Measurements from ENCODE around the gene EFNA5. TPM values are rescaled to one million over a fixed set of nuclear protein-coding genes. Genes with fewer than 3 reads are reported as not detected.

EFNA5 gene
- total and polyA plus RNA-seq, 8 donors = 0.29 to 187 (median 3.1) TPM

GRCh38 chr5:107439832-107440231 lies 230.9 kb downstream of the EFNA5 start:
- TF ChIP-seq EP300 (IDR thresholded peaks at IDR 0.05) (no peak), POLR2AphosphoS5 (IDR thresholded peaks at IDR 0.05) (no peak), CTCF (IDR thresholded peaks at IDR 0.05) (no peak), POLR2A (IDR thresholded peaks at IDR 0.05) (no peak)
- no peaks in the 10 kb centered on the region for H3K36me3 ChIP-seq
- intact Hi-C loops (cut with DNase I; ENCODE audit: low total_unique reads) = no loop called here
- no peak overlapping the region for H3K27ac ChIP-seq
- H3K4me3 ChIP-seq = no peak overlapping the region
- H3K27me3 ChIP-seq = no peaks in the 10 kb centered on the region
- no peak for DNase-seq
- H3K9me3 ChIP-seq = peaks cover 0 to 11% (median 5%) of the 10 kb centered on the region in 4 donors
- WGBS, 5 donors = 61 to 83% (median 70%) methylated on average over 2 of the region's 2 CpGs
- H3K4me1 ChIP-seq = peaks cover 0 to 7% (median 3%) of the 10 kb centered on the region in 4 donors

DNA sequence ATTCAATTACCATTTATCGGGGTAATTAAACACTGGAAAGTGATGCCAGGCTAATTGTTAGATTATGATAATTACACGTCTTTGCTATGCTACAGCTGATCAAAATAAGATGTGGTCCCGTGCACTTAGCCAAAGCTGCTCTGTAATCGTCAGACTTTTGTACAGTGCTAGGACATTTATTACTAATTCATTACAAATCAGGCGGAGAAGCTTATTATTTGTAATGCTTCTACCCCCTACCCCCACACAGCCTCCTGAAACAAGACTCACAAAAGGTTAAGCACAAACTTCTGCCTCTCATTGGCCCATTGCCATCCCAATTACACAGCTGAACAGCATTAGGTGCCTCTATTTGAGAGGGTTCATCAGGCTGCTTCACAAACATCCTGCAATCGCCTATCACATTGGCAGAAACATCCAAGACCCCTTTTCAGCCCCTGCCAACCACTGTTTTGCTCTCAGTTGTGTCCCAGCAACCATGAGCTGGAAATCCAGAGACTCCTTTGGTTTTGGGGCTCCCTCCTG lies 232.7 kb downstream of the EFNA5 start:
- no peak overlapping the region for H3K4me3 ChIP-seq
- TF ChIP-seq POLR2A (IDR thresholded peaks at IDR 0.05) (no peak), CTCF (IDR thresholded peaks at IDR 0.05) (no peak), EP300 (IDR thresholded peaks at IDR 0.05) (no peak), POLR2AphosphoS5 (IDR thresholded peaks at IDR 0.05) (no peak)
- WGBS, 5 donors = 84 to 92% (median 86%) methylated on average over 6 of the region's 6 CpGs
- intact Hi-C loops (cut with DNase I; ENCODE audit: low total_unique reads) = no loop called here
- no peak for DNase-seq
- no peak overlapping the region for H3K27ac ChIP-seq
- H3K4me1 ChIP-seq = peaks cover 0 to 7% (median 3%) of the 10 kb centered on the region in 4 donors
- H3K9me3 ChIP-seq = peaks cover 0 to 11% (median 5%) of the 10 kb centered on the region in 4 donors
- no peaks in the 10 kb centered on the region for H3K27me3 ChIP-seq
- H3K36me3 ChIP-seq = no peaks in the 10 kb centered on the region

GRCh38 chr5:107437154-107437553 lies 233.6 kb downstream of the EFNA5 start:
- peaks cover 0 to 11% (median 5%) of the 10 kb centered on the region in 4 donors for H3K9me3 ChIP-seq
- intact Hi-C loops (cut with DNase I; ENCODE audit: low total_unique reads) = no loop called here
- no peaks in the 10 kb centered on the region for H3K27me3 ChIP-seq
- 86 to 91% (median 89%) methylated on average over 3 of the region's 3 CpGs for WGBS, 5 donors
- no peak overlapping the region for H3K27ac ChIP-seq
- H3K4me3 ChIP-seq = no peak overlapping the region
- H3K36me3 ChIP-seq = no peaks in the 10 kb centered on the region
- TF ChIP-seq EP300 (IDR thresholded peaks at IDR 0.05) = no peak
- no peak for TF ChIP-seq CTCF (IDR thresholded peaks at IDR 0.05)
- no peak for TF ChIP-seq POLR2AphosphoS5 (IDR thresholded peaks at IDR 0.05)
- no peak for TF ChIP-seq POLR2A (IDR thresholded peaks at IDR 0.05)
- peaks cover 0 to 8% (median 3%) of the 10 kb centered on the region in 4 donors for H3K4me1 ChIP-seq
- DNase-seq = no peak

GRCh38 chr5:107436201-107436600 lies 234.5 kb downstream of the EFNA5 start:
- H3K4me1 ChIP-seq = peaks cover 0 to 13% (median 3%) of the 10 kb centered on the region in 4 donors
- intact Hi-C loops (cut with DNase I; ENCODE audit: low total_unique reads) = no loop called here
- H3K36me3 ChIP-seq = no peaks in the 10 kb centered on the region
- WGBS, 5 donors = 39 to 59% (median 48%) methylated on average over 4 of the region's 4 CpGs
- H3K27ac ChIP-seq = no peak overlapping the region
- H3K9me3 ChIP-seq = peaks cover 0 to 11% (median 5%) of the 10 kb centered on the region in 4 donors
- no peak overlapping the region for H3K4me3 ChIP-seq
- H3K27me3 ChIP-seq = no peaks in the 10 kb centered on the region
- no peak for TF ChIP-seq POLR2A (IDR thresholded peaks at IDR 0.05)
- TF ChIP-seq POLR2AphosphoS5 (IDR thresholded peaks at IDR 0.05) = no peak
- TF ChIP-seq EP300 (IDR thresholded peaks at IDR 0.05) = no peak
- no peak for TF ChIP-seq CTCF (IDR thresholded peaks at IDR 0.05)
- DNase-seq = peak in 1 of 2 donors; percentile 33
